Fibroblast of skin of right quadriceps (primary cell): ENCODE data around the gene ANKRD11.
"Not testable (repeated sequence)": the region's sequence is repeated elsewhere in the genome, so short reads cannot be mapped to it uniquely, and the experiment has no call there.

Source experiments
- DNase-seq: peaks from one replicate; pipeline ENCODE4 v3.0.0-alpha.2; 2013

Gene ANKRD11

DNA sequence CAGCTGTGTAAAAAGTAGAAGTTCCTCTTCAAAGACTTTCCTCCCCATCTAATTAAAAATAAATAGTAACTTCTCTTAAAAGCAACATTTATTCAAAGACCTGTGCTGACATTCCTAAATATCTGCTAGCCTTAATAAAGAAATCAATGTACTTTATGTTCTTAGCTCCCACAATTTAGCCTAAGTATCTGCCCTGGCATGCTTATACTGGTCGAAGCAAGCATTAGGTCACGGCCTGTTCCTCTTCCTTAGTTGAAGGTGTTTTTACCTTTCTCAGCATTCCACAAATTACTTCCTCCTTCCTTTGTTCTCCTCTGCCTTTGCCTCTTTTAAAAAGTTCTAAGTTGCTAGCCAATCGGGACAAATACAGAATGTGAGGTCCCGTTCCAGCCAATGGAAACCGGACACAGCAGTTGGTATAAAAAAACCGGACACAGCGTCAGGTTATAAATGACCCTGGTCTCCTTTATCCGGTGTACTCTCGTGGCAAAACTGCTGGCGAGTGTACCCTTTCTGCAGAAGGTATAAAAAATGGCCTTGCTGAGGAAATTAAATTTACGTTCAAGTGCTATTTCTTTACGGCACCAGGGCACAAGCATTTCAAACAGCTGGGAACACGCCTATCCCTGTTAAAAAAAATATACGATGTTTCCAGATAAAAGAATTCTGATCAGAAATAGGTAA is 127.7 kb downstream of the ANKRD11 start:
- DNase-seq: not testable (repeated sequence)

DNA sequence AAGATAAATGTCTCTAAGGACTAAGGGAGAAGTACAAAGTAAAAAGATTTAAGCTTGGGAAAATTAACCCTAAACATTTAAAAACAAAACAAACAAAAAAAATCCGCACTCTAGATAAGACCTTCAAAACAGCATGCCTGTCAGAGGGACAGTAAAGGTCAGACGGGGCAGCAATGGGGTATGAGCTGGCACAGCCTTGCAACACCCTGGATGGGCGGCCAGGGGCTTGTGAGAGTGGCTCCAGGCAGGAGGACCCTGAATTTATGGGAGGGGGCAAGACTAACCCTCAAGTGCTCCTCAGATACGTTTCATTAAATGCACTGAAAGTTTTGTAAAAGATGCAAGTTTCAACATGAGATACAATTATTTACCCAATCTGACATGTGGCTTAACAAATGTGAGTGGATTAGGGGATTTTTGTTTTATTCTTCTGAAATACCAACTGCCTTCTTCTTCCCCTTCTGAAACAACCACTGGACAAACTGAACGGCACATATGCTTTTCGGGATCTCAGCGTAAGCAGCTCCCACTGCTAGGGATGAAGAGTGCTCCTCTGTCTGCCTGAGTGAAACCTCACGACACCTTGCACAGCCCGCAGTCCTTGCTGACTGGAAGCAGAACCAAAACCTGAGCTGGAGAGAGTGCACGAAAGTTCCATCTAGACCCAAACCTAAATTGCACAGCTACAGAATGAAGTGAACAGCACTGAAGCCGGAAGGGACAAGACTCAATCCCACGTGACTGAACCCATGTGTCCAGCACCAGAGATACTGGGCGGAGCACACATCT is 128.4 kb downstream of the ANKRD11 start:
- no peak for DNase-seq

DNA sequence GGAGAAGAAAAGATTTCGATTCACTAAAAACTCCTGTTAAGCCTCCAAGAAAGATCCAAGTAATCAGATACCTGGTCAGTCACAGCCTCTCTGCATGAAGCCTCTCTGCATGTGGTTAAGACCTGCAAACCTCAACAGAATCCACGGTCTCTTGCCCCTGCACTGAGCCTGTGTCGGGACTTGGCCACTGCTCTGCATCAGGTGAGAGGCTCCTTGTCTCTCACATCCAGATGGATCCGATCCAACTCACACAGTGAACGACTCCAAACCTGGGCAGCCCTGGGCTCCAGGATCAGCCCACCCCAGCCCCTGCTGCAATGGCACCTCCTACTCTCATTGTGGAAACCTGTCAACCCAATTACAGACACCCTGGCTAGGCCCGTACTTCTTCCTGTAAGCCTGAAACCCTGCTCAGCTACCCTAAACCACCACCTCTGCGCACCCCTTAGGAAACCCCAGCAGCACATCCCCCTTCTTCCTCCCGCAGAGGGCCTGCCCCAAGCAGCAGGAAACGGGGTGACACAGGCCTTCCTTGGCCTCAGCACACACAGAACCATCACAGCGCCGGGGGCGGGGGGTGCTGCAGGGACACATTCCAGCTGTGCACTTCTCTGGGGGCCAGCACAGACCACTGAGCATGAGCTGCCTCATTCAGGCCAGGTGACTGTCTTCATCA is 129.5 kb downstream of the ANKRD11 start:
- no peak for DNase-seq

DNA sequence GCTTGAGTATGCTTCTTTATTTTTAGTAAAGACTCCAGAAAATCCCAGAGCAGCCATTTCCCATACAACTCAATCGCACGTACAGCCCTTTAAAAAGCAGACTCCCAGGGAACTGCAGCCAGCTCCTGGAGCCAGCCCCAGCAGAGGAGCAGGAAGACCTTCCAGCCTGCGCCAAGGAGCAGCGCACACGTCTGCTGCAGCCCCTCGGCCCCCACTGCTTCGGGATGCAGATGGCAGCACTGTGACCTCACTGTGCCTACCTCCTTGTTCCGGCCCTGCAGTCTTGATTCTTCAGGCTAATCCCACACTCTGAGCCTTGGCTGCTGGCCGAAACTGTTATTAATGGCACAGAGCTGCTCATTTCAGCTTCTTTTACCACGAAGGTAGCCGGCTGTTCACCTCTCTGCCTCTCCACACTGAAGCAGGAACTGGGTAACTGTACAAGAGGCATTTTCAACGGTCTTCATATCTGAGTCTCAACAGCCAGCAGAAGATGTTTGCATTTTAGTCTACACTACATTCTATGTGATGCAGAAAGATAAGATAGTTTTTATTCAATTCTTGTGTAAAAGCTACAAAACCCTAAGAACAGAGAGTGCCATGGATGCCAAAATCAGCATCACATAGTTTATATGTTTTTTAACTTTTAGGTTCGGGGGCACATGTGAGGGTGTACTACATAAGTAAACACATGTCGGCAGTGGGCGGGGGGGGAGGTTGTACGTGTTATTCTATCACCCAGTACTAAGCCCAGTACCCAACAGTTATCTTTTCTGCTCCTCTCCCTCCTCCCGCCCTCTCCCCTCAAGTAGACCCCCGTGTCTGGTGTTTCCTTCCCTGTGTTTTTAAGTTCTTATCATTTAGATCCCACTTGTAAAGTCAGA is 130.9 kb downstream of the ANKRD11 start:
- no peak for DNase-seq

DNA sequence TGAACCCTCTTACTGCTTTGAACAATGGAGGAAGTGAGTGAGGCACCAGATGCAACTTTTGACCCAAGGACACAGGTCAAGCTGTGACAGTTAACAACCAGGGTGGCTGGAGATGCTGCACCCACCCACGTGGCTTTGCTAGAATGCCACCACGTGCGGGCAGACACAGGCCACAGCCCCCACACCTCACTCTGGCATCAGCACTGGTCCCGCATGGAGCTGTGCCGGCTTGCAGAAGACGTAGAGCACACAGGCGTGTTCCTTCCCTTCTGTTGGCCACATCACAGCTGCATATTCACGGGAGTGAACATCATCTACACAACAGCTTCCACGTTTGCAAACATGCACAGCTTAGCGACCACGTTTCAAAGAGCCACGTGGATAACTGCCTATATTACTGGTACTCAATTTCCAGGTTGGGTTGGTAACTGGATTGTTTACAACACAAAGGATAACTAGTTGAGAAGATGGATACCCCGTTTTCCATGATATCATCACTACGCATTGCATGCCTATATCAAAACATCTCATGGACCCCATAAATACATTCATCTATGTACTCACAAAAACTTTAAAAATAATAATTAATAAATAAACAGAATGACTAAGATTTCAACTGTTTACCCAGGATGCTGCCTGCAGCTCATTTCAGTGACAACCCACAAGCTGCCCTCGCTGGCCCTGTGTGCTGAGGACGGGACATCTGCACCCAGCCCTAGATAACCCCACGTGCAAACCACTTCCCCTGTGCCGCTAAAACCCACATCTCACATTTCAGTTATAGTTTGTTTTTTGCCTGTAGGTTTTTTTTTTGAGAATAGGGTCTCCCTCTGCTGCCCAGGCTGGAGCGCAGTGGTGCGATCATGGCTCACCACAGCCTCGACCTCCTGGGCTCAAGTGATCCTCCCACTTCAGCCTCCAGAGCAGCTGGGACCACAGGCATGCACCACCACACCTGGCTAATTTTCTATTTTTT is 132.0 kb downstream of the ANKRD11 start:
- no peak for DNase-seq

DNA sequence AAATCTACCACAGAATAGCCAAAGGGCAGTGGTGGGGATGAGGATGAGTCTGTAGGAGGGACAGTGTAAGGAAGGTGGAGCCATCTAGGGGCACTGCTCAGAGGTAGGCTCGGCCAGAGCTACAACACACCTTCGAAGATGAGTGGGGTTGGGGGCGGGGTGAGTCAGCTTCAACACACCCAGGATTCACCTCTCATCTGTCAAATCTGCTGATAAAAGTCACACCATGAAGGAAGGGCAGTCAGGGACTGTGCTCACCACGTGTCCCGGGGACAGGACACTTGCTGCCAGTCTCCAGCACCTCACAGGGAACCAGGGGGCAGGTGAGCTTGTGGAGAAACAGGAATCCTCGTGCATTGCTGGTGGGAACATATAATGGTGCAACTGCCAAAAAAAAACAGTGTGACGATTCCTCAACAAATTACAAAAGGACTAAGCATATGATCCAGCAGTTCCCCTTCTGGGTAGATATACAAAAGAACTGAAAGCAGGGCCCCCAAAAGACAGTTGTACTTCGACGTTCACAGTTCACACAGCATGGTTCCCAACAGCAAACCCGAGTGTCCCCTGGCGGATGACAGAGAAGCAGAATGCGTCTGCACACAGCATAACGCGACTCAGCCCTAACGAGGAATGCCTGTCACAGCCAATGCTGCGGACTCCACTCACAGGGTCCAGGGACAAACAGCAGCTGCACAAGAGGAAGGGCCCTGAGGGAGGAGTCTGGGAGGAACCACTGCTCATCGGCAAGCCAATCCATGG is 133.1 kb downstream of the ANKRD11 start:
- no peak for DNase-seq

DNA sequence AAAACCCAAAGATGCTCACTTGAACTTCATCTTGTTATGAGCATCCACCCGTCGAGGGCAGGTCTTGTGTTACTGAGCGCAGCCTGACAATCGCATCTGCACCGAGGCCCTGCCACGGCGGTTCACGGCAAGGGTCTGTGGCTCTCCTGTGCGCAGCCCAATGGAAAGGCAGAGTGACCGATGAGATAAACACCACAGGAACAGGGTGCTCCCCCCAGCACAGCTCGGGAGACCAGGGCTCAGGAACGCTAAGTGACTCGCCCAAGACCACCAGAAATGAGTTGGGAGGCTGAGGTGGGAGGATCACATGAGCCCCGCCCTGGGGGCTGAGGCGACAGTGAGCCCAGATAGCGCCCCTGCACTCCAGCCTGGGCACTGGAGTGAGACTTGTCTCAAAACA is 134.7 kb downstream of the ANKRD11 start:
- no peak for DNase-seq

DNA sequence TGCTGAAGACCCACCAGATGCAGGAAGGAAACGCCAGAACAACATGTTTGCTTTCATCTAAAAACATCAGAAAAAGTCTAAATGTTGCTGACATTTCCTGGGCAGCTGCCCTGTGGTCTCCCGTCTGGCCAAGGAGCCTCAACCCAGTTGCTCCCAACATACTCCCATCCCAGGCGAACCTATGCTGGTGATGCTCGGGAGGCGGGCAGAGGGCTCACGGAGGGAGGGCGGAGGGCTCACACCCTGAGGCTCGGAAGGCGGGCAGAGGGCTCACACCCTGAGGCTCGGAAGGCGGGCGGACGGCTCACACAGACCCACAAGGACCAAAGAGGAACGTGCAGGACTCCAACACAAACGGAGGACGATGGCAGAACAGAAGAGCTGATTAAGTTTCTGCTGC is 135.4 kb downstream of the ANKRD11 start:
- DNase-seq: no peak

DNA sequence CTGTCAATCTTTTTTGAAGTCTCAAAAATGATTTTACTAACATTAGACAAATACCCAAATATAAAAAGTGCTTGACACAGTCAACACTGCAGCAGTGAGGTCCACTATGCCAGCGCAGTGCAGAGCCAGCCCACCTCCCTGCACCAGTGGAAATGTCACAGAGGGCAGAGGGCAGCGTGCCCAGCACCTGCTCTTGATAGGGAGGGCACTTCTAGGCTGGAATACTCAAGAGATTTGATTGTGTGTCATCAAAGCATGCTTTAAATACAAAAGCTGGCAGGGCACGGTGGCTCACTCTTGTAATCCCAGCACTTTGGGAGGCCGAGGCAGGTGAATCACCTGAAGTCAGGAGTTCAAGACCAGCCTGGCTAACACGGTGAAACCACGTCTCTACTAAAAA is 136.0 kb downstream of the ANKRD11 start:
- DNase-seq: no peak

DNA sequence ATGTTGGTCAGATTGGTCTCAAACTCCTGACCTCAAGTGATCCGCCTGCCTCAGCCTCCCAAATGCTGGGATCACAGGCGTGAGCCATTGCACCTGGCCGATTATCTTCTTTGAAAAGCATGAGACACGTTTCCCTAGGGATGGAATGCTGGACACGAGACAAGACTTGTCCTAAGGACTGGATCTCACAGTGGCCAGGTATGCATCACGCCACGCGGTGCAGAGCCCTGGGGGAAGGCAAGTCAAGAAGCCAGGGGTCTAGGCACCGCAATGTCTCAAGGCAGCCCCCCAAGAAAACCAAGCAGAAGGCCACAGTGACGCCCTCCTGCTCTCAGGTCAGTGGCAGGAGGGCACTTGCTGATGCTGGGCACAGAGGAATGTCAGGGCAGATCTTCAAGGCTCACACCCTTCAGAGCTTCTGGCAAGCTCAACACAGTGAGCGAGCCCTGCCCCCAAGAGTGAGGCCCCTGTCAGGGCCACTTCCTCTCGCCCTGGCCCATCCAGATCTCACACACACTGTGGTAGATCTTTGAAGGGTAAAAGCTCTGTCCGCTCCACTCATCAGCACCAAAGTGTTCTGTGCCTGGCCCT is 138.2 kb downstream of the ANKRD11 start:
- no peak for DNase-seq

DNA sequence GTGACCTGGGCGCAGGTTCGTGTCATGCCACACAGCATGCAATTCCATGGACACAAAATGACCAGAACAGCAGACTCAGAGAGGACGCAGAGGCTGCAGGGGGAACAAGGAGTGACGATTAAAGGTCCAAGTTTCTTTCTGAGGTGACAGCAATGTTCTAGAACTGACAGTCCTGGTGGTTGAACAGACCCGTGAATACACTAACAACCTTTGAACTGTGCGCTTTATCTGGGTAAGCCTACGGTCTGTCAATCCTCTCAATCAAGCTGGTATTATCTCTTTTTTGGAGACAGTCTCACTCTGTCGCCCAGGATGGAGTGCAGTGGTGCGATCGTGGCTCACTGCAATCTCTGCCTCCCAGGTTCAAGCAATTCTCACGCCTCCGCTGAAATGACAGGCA is 138.7 kb downstream of the ANKRD11 start:
- no peak for DNase-seq

DNA sequence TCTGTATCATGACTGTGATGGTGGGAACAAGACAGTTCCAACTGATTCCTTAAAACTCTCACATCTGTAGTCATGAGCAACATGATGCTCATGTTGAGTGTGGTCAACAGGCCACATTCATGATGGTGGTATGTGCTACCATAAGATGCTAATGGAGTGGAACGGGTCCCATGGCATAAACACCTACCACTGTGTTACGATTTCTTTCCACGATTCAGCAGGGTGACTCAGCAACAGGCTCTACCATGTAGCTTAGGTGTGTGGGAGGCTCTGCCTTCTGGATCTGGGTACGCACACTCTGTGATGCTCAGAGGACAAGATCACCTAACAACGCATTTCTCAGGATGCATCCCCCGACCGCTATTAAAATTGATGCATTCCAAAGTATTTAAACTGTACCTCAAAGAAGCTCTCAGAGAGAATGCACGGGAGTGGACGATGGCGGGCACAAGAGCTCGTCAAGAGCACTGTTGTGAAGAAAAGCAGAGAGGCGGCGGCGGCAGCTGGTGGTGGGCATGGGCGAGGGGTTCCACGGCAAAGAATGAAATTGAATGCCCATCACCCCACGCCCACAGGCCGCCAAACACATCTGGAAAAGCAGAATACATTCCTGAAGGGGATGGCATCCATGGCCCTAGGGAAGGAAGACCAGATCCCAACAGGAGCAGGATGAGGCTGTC is 139.5 kb downstream of the ANKRD11 start:
- DNase-seq: no peak

DNA sequence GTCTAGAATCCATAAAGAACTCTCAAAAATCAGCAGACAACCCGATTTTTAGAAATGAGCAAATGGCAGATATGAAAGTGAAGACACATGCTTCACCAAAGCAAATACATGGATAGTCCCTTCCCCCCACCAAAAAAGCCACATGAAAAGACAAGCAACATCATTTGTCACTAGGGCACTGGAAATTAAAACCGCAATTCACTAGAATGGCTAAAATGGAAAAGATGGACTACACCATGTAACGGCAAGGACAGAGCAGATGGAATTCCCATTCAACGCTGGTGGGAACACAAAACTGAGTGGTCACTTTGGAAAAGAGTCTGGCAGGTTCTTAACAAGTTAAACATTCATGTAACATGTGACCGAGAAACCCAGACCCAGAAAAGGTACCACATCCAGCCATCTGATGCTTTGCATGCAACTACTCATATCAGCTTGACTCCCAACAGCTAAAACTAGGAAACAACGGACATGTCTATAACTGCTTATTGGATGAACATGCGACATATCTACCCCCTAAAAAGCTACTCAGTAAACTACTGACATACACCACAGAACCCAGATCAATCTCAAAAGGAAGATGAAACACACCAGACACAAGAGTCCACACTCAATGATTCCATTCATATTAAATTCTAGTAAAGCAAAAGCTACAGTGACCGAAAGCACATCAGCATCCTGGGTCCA is 140.3 kb downstream of the ANKRD11 start:
- DNase-seq: no peak

DNA sequence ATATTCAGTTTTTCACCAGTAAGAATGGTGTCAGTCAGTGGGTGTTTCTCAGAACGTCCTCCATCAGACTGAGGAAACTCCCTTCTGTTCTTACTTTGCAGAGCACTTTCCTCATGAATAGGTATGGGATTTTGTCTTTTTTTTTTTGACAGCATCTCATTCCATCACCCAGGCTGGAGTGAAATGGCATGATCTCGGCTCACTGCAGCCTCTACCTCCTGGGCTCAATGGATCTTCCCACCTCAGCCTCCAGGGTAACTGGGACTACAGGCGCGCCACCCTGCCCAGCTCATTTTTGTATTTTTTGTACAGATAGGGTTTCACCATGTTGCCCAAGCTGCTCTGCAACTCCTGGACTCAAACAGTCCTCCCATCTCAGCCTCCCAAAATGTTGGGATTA is 142.6 kb downstream of the ANKRD11 start:
- no peak for DNase-seq

DNA sequence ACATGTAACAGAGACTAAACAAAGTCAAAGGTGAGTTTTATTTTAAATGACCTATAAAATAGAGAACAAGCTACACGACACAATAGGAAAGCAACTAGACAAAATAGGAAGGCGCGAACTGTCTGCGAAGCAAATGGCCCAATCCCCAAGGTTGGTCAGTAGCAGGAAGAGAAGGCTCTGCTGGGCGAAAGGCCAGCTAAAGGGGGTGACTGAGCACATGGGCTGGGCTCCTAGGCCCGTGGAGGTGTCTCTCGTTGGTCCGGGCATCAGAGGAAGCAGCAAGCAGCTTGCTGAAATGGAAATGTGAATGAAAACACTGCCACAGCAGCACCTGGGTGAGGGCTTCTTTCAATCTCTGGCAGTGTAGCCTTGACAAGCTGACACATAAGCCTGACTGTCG is 143.5 kb downstream of the ANKRD11 start:
- DNase-seq: no peak

DNA sequence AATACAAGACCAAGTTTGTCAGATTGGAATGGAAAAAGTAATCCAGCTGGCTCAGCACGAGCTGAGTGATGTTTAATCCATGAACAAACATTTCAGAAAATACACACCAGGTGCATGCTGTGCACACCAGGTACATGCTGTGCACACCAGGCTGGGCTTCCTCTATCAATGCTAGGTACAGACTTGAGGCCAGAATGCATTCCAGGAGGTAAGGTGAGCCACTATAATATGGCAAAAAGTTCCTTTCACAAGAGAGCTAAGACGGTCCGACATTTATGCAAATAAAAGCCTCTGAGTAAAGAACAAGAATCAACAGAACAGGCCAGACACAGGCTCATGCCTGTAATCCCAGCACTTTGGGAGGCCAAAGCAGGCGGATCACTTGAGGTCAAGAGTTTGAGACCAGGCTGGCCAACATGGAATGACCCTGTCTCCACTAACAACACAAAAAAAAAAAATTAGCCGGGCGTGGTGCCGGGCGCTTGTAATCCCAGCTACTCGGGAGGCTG is 144.7 kb downstream of the ANKRD11 start:
- no peak for DNase-seq

DNA sequence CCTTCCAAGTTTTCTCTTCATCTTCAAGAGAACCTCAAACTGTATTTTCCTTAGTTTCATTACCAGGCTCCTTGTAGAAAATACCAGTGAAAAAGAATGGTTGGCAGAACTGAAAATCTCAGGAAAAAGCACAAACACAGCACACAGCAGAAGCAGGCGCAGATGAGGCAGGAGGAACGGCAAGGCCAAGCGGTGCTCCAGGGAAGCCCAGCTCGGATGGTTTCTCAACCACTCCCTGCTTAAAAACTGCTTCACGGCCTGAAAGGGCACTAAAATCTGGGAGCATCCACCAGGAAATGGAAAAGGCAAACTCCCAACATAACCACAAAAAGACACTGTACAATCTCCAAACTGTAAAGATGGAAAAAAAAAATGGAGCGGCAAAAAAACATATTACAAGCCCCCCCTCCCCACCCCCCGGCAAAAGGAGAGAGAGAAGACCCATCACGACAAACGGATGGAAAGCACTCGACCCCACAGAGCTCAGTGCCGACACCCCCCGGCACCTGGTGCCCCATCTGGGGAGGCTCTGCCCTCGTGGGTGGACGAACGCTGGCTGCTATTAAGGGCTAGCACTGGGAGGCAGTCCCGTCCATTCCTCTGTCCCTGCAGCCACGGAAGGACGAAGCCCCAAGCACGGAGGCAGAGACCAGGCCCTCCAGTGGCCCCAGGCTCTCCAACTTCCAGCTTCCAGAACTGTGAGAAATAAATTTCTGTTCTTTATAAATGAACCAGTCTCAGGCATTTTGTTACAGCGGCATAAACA is 145.3 kb downstream of the ANKRD11 start:
- no peak for DNase-seq

DNA sequence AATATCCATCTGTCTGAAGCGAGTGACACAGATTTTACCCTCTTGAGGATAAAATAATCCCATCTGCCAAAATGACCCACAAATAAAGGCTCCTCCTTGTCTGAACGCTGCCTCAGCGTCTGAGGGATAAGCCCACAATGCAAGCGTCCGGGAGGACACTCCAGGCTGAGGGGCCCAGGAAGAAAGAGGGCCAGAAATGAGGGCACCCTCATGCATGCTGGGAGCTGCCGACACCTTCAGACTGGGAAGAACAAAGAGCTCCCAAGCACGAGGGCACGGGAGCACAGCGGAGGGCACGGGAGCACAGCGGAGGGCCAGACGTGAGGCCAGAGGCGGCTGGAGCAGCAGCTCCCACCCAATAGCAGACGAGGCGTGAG is 145.9 kb downstream of the ANKRD11 start:
- no peak for DNase-seq
